Measurements from ENCODE around the gene PFDN1.

PFDN1 gene

DNA sequence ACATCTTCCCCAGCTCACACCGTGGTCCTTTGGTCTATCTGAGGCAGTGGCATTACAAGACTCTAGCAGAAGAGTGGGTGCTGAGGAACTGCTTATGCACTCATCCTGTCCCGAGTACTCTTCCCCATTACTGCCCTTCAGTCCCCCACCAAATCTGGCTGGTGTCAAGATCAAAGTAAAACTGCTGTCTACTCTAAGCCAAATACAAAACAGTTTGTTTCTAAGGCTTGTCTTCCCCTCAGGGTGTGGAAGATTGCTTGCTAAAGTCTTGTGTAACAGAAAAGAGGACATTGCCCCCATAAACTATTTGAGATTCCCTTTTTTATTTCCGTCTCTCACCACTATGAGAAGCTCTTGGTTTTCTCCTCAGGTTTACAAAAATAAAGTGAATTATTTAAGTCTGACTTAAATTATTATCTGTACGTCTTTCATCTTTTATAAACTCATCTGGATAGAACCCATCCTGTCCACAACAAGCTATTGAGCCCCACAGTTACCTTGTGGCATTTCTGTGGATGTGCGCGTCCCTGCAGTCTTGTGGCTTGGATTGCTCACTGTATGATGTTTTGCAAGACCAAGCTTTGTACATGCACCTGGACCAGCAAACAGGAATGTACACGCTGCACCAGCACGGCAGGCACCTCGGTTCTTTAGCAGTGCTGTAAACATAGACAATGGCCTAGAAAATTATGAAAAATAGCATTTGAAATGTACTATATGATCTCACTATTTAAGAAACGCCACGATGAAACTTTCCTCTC, 66.9 kb downstream of the PFDN1 start:
- no peak for DNase-seq

DNA sequence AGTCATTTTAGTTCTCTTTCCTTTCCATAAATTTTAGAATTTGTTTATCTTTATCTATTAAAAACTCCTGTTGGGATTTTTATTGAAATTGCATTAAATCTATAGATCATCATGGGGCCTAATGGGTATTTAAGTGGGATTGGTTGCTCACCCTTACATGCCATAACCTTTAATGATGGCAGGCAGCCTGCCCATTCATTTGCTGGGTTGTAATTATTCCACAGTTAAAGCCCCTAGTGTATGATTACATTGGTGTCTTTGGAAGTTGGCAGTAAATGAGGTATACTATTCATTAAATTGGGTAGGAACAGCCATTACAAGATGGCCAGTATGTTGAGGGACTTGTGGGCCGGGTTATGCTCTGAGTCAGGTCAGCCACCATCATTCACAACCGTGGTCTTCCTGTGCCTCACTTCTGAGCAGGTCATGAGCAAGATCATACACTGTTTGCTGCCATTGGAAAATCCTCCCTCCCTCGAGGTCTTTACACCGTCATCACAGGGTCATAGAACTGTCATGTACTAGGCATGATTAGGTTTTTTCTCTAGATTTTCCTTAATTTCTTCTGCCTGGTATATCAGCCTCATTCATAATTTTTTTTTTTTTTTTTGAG, 68.4 kb downstream of the PFDN1 start:
- DNase-seq: no peak

DNA sequence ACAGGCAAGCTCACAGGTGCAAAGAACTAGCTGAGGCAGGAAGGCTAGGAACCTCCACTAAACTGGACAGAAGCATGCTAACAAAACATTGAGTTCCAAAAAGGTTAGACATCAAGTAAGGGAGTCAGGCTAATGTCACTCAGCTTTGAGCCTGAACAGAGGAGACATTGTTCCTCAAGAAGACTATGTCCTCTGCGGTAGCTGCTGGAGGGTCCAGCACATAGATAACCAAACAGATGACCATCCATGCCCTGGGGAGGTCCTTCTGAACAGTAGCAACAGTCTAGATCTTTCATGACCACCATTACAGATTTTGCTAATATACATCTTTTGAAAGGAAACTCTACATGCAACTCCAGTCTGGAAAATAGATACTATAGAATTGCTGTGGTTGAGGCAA, 70.2 kb downstream of the PFDN1 start:
- DNase-seq: no peak

DNA sequence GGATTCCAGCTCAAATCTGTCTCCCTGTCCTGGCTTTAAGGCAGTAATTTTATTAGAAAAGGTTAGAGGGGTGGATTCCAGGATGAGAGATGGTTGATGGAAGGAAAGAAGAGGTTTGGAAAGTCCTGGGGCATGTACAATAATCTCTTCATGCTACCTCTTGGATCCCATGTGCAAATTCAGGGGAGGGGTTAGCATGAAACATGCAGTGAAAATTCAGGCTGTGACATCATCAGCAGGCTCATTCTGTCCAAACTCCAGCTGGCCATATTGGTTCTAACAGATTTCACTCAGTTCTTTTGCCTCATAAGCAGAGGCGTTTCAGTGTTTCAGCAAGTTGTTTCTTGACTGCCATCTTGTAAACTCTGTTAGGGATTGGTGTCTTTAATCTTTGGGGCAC, 72.5 kb downstream of the PFDN1 start:
- no peak for DNase-seq

DNA sequence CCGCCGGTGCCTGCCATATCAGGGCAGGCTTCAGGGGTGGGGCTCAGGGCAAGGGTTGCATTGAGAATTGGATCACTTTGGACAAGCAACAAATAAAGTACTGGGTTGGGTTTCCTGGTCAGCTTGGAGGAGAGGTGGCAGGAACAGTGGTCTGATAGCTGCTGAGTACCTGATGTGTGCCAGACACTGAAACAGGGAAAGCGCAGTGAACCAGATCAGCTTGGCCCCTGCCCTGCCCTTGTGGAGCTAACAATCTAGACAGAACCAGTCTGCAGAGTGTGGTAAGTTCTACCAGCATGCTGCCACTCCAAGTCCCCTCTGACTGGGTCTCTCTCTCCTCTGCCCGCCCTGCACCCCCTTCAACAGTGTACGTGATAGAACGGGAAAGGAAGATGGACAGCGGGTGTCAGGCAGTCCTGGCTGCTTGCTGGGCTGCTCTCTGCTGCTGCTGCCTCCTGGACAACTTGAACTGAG, 74.5 kb downstream of the PFDN1 start:
- no peak for DNase-seq

DNA sequence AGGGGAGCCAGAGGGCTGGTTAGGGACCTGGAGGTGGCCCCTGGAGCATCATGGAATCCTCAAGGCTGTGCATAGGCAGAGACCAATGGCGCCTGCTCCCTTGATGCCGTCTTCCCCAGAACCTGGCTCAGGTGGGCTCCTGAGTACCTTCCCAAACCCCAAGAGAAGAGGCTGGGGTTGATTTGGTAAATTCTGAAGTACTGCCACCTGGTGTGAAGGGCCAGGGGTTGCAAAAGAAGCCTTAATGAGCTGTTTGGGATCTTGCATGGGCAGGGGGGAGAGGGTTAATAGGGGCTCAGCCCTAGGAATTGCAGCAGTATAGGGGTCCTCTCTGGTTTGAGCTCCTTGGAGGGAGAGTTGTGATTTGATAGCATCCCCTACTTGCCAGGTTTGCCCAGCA, 75.9 kb downstream of the PFDN1 start:
- no peak for DNase-seq

DNA sequence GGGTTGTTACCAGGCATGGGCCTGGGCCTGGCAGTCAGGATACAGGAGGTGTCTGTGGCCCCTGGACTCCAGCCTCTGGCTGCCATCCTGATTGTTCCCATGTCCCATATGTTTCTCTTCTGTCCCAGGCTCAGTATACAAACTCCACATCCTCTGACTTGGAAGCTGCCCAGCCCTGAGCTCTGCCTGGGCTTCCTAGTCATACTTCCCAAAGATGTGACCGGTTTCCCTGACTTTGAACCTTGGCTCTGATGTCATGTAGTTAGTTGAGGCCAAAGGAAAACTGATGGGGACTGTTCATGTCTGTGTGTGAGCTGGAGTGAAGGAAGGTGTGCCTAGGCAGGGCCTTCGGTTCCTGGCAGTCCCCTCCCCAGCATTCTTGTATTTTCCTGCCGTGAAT, 77.5 kb downstream of the PFDN1 start:
- no peak for DNase-seq

DNA sequence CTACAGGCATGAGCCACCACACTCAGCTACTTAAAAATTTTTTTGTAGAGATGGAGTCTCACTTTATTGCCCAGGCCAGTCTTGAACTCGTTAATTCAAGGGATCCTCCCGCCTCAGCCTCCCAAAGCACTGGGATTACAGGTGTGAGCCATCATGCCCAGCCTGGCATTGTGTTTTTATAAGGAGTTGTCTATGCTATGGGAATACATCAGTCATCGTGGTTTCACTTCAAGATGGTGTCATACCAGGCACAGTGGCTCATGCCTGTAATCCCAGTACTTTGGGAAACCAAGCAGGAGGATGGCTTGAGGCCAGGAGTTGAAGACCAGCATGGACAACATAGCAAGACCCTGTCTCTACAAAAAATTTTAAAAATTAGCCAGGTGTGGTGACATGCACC, 78.2 kb downstream of the PFDN1 start:
- DNase-seq: no peak

DNA sequence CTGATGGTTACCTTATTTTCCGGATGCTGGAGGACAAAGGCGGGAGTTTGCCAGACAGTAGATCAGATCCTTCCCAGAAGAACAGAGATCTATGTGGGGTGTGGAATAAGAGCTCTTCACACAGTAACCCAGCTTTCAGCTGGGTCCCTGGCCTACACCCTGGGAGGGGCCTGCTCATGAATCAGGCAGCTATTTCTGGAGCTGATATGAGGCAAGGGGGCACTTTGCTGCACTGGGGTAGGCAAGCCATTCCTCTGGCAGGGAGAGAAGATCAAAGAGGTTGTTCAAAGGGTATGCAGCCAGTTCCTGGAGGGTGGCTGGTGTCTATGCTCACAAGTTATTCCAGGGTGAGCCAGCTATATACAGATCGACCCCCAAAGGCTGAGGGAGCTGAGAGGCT, 79.3 kb downstream of the PFDN1 start:
- DNase-seq: no peak

DNA sequence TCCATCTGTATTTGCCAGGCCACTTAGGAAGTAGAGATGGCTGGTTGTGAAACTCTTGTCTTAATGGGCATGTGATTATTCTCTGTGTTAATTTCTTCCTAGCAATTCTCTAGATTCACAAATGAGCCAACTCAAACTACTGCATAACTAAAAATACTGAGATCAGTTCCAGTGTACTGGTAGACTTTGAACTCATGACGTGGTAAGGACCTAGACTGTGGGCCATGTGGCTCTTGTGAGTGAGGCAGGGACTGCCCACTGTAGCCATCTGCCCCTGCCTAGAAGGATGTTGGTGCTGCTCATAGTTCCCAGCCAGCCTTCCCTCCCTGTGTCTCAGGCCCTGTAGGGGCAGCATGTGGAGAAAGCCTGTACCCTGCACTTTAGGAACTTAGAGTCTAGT, 80.5 kb downstream of the PFDN1 start:
- no peak for DNase-seq

DNA sequence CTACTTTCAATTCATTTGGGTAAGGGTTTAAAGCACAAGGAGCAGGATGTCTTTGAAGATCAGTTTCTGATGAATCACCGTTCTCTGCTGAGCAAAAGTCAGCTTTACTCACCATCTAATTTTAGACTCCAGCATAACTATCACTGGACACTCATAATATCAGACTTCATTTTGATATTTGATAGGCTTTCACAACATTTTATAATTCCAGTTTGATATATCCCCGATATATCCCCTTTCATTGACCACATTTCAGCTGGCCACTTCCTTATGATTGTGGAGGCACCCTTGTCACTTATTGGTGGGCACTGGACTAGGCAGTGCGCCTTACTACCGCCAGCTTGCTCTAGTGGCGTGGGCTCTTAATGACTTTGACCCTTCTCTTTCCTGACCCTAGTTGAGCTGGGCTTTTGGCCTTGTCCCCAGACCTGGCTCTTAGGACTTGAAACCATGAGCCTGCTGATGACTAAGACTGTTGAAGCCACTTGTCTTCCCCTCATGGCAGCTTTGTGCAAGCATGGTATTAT, 81.1 kb downstream of the PFDN1 start:
- DNase-seq: no peak

DNA sequence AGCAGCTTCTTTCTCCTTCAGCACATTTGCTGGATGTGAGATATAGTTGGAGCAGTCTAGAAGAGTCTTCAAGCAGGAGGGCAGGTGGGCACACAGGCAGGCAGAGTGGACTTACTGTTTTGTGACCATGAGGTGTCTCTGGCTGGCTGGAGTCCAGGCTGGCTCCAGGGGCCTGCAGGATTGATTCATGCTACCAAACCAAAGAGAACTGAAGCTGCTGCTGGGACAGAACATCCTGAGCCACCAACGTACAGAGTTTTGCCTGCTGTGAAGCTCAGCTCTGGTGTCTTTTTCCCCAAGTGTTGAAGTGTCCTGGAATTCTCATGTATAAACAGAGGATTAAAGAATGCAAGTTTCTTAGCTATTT, 82.2 kb downstream of the PFDN1 start:
- no peak for DNase-seq

DNA sequence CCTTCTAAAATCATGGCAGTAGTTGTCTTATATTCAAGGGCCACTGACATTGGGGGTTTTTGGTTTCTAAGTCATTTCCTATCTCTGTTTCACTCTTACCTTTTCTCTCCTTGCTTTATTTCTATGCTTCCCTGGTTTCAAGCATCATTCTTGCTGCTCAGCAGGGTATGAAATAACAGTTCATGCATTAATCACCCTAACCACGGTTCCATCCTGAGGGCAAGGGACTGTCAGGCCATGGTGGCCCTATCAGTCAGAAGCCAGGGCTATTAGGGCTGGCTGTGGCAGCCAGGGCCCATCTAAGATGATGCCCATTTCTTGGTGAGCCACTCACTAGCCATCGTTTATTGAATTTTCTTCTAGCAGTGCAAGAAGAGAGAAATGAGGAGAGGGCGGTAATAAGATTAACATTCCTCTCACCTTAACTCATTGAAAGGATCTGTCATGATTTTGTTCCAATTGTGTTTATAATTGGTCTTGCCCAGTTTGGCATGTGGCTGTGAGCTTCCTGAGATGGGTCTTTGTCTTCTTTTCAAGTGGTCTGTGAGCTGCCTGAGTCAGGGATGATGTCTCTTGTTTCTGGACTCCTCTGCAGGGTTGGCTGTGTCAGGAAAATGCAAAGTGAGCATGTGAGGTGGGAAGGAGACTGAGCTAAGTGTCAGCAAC, 82.7 kb downstream of the PFDN1 start:
- DNase-seq: no peak

DNA sequence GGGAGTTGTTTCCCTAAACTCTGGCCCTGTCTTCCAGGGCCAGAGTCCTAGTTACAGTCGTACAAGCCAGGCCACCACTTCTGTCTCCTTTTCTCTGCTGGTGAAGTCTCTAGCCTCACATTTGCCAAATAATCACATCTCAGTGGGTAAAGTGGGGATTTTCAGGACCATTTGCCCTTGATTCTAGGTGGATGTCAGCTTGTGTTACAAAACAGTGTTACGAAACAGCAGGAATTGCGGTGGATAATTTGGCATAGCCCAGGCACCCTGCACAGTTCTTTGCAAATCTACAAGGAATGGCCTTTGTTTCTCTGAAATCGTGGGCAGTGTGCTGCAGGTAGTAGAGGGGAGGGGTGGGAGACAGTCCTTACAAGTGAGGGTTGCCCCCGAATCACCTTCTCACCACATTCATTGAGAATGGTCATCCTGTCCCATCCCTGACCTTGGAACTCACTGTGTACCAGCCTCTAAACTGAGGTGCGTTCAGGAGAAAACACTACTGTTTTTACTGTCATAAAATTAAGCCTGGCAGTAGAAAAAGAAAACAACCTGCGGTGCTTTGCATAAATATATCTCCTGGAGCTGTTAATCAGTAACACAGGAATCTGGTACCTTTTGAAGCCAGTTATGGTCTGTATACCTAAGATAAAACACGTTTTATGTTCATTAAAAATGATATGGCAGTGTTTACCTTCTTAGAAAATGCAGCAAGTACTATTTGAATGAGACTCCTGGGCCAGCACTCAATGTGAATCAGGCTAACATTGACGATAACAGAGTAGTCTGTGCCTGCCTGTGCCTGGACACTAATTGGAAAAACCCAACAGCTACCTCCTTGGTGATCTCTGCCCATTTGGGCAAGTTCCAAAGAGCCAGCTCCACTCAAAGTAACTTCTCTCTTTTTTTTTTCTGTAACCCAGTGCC, 83.6 kb downstream of the PFDN1 start:
- no peak for DNase-seq

DNA sequence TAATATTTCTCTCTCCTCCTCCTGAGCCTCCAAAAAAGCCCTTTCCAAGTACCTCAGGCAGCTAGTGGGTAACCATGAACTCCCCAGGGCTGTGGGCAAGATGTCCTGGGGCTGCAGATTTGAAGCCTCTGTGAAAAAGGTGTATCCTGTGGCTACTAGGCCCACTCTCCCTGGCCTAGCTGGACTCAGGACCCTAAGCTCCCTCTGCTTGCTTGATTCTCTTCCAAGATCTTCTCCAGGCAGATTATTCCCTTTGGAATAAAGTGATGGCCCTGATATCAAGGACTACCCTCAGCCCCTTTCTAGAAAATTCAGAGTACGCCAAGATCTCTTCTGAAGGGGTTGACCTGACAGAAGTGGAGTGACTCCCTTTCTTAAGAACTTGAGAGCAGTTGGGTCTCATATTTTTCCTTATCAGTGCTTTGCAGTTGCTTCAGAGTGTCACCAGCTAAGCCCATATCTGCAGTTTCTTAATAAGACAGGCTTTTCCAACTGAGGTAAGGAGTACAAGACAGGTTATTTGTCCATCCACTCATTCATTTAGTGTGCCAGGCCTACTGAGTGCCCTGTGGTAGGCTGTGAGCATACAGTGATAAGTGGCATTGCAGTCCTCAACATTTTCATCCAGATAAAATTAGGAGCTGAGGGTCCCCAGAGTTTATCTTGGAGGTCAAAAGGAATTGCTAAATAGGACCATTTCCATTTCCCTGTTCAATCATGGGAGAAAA, 85.4 kb downstream of the PFDN1 start:
- DNase-seq: no peak

DNA sequence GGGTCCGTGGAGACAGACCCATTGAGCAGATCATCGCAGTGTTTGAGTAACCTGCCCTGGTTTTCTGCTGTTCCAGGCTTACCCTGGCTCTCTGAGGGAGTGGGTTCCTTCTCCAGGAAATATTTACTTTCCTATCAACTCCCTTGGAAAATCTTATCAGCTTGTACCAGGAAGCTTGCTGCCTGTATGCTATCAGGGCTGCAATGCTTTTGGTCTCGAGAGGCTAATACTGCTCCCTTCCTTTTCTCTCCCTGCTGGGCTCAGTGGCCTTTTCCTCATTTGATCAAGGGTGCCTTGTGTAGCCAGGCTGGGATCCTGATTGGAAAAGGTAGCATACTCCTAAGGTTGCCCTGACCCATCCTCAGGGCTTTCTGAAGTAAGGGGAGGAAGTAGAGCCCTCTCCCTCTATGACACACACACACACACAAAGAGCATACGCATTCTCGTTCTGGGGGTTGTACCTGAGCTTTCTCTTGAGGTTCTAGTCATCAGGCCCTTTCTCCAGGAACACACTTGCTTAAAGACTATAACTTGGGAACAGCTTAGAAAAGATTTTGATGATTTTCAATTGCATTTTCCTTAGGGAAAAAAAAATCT, 86.3 kb downstream of the PFDN1 start:
- DNase-seq: no peak

DNA sequence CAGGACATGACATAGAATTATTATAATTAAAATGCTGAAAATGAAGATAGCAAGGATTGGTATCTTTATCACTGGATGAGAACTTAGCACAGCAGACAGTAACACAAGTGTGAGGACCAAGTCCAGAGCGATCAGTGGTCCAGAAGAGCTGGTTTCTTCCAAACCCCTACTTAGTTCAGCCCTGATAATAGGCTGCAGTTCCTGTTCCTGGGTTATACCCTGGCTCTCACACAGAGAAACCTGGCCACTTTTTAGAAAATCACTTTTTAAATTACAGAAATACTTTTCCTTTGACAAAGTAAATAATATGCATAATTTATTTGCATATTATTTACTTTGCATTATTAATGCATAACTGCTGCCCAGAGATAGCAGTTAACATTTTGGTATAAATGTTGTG, 87.6 kb downstream of the PFDN1 start:
- no peak for DNase-seq

DNA sequence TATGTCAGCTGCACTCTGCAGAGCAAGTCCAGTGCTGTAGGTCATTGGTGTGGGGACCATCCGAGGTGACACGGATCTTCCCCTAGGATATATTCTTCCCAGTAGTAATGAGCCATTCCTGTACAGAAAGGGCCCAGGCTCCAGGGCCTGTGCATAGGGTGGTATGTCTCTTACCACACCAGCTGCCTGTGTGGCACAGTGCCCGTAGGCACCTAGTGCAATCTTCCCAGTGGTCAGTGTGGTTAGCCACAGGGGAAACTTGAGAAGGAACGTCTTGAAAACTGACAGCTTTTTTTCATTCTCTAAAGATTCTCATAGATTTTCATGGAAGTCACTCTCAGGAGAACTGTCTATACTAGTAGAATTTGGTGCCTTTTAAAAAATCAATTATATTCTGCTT, 88.1 kb downstream of the PFDN1 start:
- no peak for DNase-seq

DNA sequence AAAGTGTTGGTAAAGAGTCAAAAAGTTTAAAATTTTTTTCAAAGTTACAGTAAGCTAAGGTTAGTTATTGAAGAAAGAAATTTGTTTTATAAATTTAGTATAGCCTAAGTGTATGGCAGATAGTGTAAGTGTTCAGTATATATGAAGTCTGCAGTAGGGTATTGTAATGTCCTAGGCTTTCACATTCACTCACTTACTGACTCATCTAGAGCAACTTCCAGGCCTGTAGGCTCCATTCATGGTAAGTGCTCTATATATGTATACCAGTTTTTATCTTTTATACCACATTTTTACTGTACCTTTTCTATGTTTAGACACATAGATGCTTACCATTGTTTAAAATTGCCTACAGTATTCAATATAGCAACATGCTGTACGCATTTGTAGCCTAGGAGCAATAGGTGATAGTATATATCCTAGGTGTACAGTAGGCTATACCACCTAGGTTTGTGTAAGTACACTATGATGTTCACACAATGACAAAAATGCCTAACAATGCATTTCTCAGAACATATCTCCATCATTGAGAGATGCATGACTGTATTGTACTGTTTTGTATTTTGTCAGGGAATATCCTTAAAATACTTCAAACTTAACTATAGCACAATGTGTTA, 89.4 kb downstream of the PFDN1 start:
- no peak for DNase-seq

DNA sequence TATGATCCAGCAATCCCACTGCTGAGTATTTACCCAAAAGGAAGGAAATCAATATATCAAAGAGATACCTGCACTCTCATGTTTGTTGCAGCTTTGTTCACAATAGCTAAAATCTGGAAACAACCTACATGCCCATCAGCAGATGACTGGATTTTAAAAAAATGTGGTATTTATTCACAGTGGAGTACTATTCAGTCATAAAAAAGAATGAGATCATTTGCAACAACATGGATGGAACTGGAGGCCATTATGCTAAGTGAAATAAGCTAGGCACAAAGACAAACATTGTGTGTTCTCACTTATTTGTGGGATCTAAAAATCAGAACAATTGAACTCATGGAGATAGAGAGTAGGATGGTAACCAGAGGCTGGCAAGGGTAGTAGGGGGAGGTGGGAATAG, 94.8 kb downstream of the PFDN1 start:
- DNase-seq: no peak

DNA sequence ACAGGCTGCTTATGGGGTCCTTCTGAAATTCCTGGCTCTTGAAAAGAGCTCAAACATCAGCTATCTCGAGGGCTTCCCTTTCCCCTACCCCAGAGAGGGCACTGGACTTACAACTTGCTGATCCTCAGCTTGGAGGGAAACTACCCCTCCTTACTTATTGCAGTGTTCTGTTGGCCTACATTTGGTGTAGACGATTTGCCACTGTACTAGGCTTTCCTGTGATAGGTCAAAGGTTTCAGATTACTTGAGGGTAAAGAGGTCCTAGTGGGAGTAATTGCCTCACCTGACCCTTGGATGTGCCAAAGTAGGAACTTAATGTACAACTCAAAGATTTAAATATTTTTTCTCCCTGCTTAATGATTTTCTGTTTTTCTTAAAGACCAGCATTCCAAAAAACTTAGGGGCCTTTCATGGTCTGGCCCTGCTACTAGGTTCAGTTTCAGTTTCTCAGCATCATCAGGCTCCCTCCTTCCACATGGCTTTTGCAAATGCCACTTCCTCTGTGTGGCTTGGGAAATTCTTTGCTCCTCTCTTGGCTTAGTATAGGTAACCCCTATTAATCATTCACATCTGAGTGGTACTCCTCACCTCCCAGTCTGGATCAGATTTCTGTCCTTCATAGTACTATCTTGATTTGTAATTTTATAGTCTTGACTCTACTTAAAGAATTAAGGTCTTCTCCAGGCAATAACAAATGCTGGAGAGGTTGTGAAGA, 95.5 kb downstream of the PFDN1 start:
- DNase-seq: no peak

Measured in activated CD4-positive, CD25-positive, alpha-beta regulatory T cell treated with anti-CD3 and anti-CD28 coated beads, Interleukin-2, amount 50 U/mL, for 72 hours (primary cell).